Activated CD4-positive, alpha-beta T cell treated with anti-CD3 and anti-CD28 coated beads, Interleukin-2, amount 50 U/mL, for 16 hours (primary cell): Measurements from ENCODE around the gene ATP9B.

ENCODE experiments used
- DNase-seq: peaks from one replicate; pipeline ENCODE4 v3.0.0-alpha.2; 2020

The ATP9B gene

GRCh38 chr18:79200546-79201268 is 131.5 kb downstream of the ATP9B start:
- DNase-seq: no peak

- peak; percentile 12 for DNase-seq
Observed at GRCh38 chr18:79203017-79203605, 133.9 kb downstream of the ATP9B start.

- no peak for DNase-seq
Observed at GRCh38 chr18:79204889-79205807, 136.0 kb downstream of the ATP9B start.

GRCh38 chr18:79206444-79206843 is 137.2 kb downstream of the ATP9B start:
- no peak for DNase-seq

- DNase-seq: no peak
Observed at GRCh38 chr18:79208906-79209305, 139.7 kb downstream of the ATP9B start.

GRCh38 chr18:79210002-79210910 is 141.1 kb downstream of the ATP9B start:
- no peak for DNase-seq

- no peak for DNase-seq
Observed at GRCh38 chr18:79211844-79212243, 142.7 kb downstream of the ATP9B start.

GRCh38 chr18:79214056-79214455 is 144.9 kb downstream of the ATP9B start:
- DNase-seq: no peak

- no peak for DNase-seq
Observed at GRCh38 chr18:79216176-79216575, 147.0 kb downstream of the ATP9B start.

- no peak for DNase-seq
Observed at GRCh38 chr18:79217979-79218604, 148.9 kb downstream of the ATP9B start.

GRCh38 chr18:79218605-79219190 is 149.5 kb downstream of the ATP9B start:
- no peak for DNase-seq

GRCh38 chr18:79221136-79221535 is 151.9 kb downstream of the ATP9B start:
- no peak for DNase-seq

- DNase-seq: no peak
Observed at GRCh38 chr18:79222790-79223189, 153.6 kb downstream of the ATP9B start.

- DNase-seq: no peak
Observed at GRCh38 chr18:79223431-79223830, 154.2 kb downstream of the ATP9B start.

- no peak for DNase-seq
Observed at GRCh38 chr18:79224381-79224780, 155.2 kb downstream of the ATP9B start.

- no peak for DNase-seq
Observed at GRCh38 chr18:79227621-79228020, 158.4 kb downstream of the ATP9B start.

GRCh38 chr18:79229431-79229830 is 160.2 kb downstream of the ATP9B start:
- DNase-seq: no peak

- no peak for DNase-seq
Observed at GRCh38 chr18:79234438-79234837, 165.2 kb downstream of the ATP9B start.

- no peak for DNase-seq
Observed at GRCh38 chr18:79239631-79240030, 170.4 kb downstream of the ATP9B start.

- DNase-seq: no peak
Observed at GRCh38 chr18:79241755-79242154, 172.6 kb downstream of the ATP9B start.

GRCh38 chr18:79242246-79242645 is 173.1 kb downstream of the ATP9B start:
- no peak for DNase-seq

GRCh38 chr18:79245517-79246001 is 176.4 kb downstream of the ATP9B start:
- DNase-seq: peak; percentile 78
